T1000 (cell line): ENCODE data around the gene NFIB.

ENCODE experiments used
- DNase-seq: peaks from one replicate; lab custom pipeline; 2025; ENCODE audit warnings: mixed read lengths; lab: John Stamatoyannopoulos, UW

NFIB gene

DNA sequence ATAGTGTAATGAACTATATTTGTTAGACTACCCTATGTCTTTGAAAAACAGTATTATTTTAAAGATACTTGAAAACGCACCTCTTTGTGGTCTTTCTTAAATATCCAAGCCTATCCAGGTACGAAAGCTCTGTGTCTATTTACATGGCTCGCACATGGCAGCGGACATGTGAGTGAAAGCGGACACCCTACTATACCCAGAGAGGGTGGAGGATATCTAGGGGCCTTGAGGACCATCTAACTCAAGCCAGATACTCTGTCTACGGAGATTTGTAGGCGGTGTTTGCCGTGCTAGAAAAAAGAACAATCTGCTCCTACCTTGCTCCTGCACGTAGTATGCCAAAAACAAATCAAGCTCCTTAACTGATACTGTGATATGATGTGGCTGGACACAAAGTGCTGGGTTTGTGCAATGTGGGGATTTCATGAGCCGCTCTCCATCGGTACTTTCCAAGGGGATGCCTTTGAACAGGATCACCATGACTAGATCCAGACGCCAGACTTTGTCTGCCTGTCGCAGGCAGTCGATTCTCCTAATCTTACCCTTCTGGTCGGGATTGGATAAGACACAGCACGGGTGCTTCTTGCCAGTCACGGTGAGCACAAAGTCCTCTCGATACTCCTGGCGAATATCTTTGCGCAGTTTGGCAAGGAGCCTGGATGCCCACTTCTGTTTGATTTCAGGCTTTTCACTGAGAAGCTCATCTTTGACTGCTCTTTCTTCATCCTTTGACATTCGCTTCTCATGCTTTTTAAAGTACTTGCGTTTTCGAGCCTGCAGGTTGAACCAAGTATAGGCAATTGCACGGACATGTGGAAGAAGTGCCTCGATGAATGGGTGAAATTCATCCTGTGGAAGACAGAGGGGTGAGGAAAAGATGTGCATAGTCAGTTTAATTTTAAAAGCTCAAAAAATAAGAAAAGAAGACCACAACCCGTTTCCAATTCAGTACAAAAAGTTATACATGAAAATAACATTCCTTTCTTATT is 7.0 kb downstream of the NFIB start:
- no peak for DNase-seq

DNA sequence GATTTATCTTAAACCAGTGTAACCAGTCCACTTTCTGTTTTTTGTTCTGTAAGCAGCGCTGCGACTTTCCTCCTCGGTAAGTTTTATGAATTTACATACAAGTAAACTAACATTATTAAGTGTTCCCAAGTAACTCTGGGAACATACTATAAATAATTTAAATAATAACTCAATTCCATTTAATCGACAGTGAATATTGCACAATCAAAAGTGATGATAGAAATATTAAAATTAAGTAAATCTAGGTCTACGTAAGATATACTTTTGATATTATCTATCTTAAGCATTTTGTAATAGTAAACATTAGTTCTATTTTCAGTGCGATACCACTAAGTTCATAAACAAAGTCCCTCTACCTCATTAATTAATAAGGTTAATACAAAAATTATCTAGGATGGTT is 7.8 kb downstream of the NFIB start:
- DNase-seq, result no peak

DNA sequence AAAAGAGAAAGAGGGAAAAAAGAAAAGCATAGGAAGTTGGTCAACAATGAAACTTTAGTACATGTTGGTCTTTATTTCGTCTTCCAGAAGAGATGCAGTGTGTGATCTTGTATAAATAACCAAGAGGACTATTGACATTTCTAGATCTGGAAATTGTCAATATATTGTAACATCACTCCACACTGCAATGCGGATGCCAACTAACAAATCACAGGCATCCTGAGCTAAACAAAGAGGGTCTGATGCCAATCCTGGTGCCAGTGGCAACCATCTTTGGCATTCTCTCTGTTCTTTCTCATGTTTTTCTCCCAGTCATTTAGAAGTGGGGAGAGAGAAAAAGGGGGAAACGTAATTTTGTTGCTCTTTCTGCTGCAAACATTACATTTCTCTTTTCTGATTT is 9.7 kb downstream of the NFIB start:
- no peak for DNase-seq

DNA sequence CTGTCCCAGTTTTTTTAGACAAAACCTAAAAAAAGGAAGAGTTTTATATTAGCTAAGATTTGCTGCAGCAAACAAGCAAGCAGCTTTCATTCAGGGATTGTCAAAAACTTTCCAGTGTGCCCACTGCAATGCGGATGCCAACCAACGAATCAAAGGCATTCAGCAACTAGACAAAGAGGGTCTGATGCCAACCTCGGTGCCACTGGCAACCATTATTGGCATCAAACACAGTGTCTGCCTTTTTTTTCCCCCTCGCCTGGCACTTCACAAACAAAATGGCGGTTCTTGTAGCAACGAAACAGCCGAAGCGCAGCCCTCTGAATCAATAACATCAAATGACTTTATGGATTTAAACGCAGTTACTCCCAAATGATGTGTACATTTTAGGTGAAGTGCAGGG is 10.4 kb downstream of the NFIB start:
- DNase-seq, result no peak

DNA sequence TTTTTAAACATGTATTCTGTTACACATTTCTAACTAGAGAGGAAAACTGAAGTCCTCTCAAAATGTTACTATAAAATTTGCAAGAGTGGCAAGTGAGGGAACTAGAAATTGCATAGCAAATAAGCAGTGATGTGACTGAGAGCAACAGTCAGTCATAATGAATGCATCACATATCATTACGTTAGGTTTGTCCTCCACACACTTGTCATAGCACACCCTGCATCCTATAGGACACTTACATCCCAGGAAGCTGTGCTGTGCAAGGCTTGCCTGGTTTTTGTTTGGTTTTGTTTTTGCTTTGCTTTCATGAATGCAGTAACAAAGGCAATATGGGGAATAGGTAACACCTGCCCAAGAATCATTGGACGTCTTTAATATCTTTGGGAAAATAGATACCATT is 10.8 kb downstream of the NFIB start:
- no peak for DNase-seq

DNA sequence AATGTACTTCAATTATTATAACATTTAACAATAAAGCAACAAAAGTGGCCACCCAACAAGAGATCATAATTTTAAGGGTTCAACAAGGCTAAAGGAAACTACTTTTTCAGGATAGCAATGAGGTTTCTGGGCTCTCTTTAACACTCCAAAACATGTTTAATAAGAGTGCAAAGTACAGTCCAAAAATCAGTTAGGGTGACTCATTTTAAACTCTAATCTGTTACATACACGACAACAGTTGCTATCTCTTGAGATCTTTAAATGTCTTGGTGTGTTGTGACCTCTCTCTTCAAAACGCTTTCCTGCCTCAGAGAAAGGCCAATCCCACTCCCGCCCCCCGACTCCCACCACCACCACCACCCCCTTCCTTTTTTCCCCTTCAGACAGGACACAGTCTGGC is 11.5 kb downstream of the NFIB start:
- DNase-seq, result no peak

DNA sequence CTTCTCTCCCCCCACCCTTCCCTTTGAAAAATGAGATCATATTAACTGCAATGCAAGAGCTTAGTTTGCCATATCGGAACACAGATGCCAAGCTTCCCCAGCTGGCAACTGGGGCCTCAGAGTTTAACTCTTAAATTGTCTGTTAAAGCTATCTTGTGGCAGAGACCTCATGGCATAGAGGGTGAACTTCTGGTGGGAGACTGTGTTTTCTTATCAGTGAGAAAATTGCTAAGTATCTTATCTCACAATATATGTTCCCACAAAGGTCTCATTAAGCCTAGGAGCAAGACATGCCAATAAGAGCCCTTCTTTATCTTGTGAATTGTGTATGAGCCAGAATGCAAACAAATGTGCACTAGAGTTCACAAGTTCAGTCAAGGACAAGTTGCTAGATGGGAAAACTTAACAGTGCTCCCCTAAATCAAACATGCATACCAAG is 12.3 kb downstream of the NFIB start:
- DNase-seq, result no peak

DNA sequence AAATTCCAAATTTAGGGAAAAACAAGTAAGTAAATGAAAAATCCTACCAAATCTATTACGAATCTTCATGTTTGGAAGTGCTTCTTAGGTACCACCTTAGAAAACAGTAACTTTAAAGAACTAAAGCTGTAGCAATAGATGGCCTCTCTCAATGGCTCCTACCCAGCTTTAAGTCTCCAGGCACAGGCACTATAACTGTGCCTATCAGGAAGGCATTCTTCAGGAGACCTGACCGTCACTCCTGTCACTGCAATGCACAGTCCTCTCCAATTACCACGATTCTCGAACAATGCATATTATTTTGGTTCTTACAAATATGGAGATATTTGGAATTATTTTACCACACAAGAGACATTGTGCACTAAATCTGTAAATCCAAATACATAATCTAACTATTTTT is 12.9 kb downstream of the NFIB start:
- DNase-seq, result no peak

DNA sequence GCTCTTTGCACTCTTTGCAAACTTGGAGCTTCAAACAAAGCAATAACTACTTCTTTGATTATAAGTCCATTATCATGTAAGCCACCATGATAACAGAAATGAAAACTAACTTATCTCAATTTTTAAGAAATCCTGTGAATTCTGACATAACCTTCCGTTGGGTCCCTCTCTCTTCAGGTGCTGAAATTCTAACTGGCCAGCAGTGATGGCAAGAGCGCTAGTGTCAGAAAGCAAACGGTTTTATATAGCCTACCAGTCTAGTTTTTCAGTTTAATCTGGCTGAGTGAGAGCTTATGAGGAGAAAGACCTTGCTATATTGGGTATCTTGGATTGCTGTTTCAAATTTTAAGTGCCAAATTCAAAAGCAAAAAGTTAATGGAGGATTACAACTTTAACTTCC is 13.4 kb downstream of the NFIB start:
- DNase-seq, result no peak

DNA sequence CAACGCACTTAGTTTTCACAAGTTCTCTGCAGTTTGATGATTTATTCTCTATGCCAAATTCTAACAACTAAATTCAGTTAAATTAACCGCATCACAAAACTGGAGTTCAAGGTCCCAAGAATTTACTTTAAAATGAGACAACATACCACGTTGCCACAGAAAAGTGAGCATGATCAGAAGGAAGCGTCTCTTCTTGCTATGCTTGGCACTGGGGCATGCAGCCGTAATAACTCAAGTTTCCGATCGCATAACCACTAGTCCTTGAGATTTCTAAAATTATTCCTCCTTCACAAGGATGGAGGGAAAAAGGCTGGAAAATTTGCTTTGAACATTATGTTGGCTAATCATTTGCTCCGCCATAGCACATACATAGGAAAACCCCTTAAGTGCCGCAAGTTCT is 13.9 kb downstream of the NFIB start:
- no peak for DNase-seq

DNA sequence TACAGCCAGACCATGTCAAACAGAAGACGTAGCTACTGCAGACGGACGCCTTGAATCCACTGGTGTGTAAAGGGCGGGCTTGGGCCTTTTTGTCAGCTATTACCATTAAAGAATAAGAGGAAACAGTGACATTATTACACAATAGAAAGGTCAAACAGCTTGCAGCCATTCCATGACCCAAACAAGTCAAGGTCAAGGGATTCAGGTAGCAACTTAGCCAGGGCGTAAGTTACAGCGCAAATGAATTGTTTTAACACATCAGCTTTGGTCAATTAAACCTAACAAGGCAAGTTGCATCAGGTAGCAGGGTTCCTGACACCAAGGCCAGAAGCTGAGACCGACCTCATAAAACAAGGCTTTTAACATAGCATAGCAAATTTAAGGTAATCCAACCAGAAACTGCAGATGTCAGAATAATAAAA is 15.3 kb downstream of the NFIB start:
- DNase-seq, result no peak

DNA sequence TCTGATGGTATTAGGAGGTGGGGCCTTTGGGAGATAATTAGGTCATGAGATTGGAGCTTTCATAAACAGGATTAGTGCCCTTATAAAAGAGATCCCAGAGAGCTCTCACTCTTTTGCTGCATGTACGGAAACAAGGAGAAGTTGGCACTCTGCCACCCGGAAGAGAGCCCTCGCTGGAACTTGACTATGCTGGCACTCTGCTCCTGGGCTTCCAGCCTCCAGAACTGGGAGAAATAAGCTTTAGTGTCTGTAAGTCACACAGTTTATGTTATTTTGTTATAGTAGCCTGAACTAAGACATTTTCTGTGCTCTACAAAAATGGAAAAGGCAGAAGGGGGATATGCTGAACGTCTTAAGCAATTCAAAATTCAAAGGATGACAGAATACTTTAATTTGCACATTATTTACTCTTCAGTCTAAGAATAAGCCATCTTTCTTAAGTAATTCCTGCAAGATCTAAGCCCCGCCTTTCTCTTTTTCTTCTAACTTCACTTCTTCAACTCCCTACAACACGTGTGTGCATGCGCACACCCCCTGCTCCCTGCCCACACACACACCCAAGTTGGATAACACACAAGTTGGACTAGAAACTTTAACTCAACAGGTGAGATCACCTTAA is 17.3 kb downstream of the NFIB start:
- DNase-seq, result no peak

DNA sequence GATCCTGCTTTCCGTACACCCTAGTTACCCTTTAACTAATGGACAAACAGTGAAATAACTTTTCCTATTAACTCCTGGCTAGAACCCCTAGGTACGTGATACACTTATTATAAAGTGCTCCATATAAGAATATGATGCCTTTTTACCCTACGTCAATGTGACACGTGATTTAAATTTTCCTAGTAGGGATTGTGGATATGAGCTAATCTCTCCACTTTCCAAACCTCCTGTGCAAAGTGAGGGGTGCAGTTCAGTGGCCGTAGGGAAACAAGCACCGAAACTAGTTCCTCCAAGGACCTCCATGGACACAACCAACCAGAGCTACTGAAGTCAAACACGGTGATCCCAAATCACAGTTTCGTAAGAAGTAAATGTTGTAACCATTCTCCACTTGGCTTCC is 19.3 kb downstream of the NFIB start:
- no peak for DNase-seq

DNA sequence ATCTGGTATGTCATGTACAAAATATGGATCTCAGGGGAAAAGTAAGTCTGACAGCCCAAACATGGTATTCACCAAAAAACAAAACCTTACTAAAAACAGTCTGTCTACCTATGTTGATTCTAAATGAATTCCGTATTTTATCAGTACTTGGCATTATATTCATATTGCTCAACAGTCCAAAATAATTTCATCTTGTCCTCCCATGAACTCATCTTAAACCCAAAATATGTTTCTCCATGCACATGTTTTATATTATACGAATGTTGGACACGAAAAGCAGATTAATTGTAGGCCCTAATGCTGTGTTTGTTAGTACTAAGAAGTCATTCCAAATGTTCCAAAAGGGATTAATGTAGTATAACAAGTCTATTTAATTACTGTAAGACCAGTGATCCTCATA is 20.1 kb downstream of the NFIB start:
- no peak for DNase-seq

DNA sequence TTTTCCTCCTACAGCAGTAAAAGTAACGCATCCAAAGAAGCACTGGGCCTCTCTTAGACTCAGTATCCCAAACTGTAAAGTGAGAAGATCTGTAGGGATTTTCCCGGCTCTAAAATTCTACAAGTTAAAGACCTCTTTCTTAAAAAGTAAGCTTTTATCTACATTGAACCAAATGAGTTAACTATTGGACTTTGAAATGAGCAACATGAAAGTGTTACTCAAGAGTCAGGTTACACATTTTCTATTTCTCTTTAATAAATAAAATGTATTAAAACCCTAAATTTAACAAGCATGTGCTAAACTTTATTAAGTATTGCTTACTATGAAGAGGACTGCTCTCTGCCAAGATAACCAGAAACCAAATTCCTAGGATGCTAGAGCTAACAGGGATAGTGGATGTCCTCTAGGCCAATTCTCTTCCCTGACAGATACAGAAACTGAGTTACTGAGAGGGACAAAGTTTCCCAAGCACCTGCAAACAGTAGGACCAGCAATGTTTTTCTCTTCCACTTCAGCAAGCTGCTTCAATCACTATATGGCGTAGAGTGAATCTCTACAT is 21.7 kb downstream of the NFIB start:
- DNase-seq, result no peak

DNA sequence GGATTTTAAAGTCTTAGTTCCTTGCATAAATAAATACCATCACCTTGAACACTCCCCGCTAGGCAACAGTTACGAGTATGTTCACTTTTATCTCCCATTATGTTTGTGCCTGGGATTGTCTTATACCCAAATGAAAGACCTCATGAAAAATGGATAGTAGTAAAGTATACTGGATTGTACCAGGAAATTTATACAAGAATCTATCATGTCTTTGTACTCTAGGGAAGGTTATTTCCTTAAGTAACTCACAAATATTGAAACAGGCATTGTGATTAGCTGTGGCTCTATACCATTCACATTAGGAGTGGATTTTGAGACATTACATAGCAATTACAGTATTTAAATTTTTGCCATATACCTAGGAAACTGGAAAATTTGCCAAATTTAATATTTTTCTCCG is 24.0 kb downstream of the NFIB start:
- DNase-seq, result no peak

DNA sequence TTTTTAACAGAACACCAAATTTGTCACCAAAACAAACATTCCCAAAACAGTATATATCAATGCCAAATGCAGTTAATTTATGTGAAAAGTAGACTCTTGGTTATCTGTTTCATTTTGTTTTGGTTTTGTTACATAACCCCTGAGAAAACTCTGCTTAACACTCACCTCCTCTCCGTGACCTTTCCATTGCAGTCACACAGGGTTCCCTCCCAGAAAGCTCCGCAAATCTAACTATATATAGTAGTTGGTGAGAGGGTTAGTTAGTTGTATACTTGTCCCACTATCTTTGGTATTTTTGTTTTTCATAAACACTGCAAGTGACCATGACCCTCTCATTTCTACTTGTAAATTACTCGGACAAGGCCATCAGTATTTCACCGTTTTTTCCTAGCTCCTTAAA is 25.5 kb downstream of the NFIB start:
- no peak for DNase-seq

DNA sequence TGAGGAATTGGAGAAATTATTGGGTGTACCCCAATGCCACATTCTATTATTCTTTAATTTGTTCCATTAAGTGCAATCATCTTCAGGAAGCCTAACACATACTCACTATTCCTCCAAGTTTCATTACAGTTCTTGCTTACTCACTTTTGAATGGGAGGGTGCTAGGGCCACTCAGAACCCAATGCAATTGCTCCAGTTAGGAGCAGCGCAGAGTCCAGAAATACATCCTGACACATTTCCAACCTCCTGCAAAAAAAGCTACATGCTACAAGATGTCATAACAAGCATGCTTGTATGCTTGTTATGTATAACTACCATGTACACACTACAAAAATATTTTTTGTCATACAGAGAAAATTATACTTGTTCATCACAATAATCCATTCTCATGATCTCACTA is 27.8 kb downstream of the NFIB start:
- no peak for DNase-seq

DNA sequence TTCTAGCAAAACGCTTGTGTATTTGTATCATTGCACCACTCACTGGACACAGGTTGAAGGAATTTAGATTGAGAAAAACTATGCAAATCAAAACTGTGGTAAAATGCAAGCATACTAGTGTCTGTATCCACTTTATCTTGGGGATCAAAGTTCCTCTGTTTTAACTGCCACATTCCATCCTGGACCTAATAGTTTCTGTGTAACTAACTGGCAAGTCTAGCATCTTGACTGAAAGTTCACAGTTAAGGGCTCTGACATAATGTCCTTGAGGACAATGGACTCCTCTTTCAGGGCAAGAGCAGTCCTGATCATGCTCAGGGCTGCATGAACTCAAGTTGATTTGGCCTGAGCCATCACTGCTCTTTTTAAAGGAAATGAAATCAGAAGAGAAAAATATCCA is 30.7 kb downstream of the NFIB start:
- DNase-seq, result no peak

DNA sequence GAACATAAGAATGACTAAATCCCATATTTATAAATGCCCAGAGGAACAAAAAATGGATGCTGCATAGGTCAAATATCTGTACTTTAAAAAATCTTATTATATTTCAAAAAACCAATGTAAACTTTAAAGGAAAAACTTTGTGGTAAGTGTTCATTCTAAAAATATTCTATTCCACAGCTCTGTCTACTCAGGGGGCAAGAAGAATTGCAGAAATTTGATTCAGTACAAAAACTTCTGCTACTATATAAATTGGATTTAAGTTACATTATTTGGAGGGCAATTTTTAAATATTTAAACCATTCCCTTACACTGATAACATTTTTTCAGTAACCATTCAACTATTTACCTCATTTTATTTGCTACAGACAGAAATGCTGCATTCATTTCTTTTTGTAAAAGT is 32.1 kb downstream of the NFIB start:
- DNase-seq, result no peak

DNA sequence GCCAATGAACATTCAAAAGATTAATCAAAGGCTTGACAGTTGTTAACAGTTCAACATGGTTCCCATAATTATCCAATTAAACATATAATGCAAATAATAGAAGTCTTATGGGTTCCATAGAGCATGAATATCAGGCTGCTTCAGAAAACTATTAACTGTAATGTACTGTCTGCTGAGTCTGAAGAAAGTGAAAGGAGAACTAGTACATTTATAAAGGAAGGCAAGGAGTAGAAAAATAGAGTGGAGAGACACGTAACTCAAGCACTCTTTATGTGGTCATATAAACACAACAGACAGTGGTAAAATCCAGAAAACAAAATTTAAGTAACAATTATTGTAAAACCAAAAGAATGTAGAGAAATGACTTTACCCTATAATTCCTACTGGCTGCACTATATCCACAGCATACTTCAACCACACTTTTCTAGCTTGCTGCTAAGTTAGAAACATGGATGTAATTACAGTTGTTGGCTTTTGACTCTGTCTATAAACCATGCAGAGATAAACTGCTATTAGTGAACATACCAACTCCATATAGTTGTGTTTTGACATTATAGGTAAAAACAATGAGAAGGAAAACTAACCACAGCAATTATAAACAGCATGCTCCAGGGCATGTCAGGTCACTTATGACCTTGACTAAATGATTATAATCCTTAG is 32.7 kb downstream of the NFIB start:
- no peak for DNase-seq

DNA sequence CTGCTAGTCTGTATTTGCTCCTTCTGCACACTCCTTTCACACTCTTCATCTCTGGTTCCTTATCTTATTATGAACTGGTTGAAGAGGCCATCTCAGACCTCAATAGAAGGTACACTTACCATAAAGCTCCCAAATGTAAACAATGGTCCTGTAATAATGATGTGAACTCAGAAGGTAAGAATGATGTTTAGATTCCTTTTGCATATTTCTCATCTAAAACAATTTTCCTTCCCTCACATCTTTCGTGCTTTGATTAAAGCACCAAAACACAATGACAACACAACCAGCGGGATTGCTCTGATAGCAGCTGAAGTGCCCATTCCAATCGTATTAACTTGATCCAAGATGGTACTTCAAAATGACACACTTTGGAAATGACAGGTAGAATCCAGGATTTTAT is 34.3 kb downstream of the NFIB start:
- DNase-seq, result no peak

DNA sequence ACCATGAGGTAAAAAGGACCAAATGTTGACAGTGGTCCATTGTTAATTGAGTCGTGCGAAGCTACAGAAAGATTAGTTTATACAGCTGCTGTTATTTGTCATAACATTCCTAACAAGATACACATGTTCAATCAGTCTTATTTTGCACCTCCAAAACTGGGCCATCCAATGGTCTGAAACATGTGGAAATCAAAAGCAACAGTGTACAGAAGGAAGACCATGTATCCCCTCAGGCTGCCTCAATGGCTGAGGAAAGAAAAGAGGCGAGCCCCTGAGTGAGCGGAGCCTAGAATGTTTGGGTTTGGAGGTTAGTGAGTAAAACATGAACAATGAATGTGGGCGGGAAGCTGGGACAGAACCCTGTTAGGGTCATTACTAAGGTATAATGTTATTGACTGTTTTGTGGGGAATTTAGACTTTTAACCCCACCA is 35.6 kb downstream of the NFIB start:
- no peak for DNase-seq
